ENCODE measurements around the gene QRFP. TPM values are rescaled to one million over a fixed set of nuclear protein-coding genes. Genes with fewer than 3 reads are reported as not detected.

QRFP gene
- polyA plus RNA-seq, 1 donor: 0.36 TPM

DNA sequence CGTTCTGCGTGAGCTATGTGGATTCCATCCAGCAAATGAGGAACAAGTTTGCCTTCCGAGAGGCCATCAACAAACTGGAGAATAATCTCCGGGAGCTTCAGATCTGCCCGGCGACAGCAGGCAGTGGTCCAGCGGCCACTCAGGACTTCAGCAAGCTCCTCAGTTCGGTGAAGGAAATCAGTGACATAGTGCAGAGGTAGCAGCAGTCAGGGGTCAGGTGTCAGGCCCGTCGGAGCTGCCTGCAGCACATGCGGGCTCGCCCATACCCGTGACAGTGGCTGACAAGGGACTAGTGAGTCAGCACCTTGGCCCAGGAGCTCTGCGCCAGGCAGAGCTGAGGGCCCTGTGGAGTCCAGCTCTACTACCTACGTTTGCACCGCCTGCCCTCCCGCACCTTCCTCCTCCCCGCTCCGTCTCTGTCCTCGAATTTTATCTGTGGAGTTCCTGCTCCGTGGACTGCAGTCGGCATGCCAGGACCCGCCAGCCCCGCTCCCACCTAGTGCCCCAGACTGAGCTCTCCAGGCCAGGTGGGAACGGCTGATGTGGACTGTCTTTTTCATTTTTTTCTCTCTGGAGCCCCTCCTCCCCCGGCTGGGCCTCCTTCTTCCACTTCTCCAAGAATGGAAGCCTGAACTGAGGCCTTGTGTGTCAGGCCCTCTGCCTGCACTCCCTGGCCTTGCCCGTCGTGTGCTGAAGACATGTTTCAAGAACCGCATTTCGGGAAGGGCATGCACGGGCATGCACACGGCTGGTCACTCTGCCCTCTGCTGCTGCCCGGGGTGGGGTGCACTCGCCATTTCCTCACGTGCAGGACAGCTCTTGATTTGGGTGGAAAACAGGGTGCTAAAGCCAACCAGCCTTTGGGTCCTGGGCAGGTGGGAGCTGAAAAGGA, 10.9 kb downstream of the QRFP start:
- Histone ChIP-seq H3K36me3 (ENCODE audit: control insufficient read depth, insufficient read depth, low read length) (peaks cover 84% of the 10 kb centered on the region), H3K27ac (ENCODE audit: low read length) (no peak overlapping the region), H3K9me3 (ENCODE audit: control insufficient read depth, low read depth, low read length) (no peaks in the 10 kb centered on the region), H3K4me1 (ENCODE audit: control insufficient read depth, insufficient read depth, low read length) (no peaks in the 10 kb centered on the region), H3K4me3 (ENCODE audit: low read length) (no peak overlapping the region), H3K27me3 (ENCODE audit: control insufficient read depth, insufficient read depth, low read length) (no peaks in the 10 kb centered on the region)
- WGBS (ENCODE audit: insufficient coverage, low lambda C conversion rate): 89% methylated on average over 8 of the region's 35 CpGs
- no peak for DNase-seq

DNA sequence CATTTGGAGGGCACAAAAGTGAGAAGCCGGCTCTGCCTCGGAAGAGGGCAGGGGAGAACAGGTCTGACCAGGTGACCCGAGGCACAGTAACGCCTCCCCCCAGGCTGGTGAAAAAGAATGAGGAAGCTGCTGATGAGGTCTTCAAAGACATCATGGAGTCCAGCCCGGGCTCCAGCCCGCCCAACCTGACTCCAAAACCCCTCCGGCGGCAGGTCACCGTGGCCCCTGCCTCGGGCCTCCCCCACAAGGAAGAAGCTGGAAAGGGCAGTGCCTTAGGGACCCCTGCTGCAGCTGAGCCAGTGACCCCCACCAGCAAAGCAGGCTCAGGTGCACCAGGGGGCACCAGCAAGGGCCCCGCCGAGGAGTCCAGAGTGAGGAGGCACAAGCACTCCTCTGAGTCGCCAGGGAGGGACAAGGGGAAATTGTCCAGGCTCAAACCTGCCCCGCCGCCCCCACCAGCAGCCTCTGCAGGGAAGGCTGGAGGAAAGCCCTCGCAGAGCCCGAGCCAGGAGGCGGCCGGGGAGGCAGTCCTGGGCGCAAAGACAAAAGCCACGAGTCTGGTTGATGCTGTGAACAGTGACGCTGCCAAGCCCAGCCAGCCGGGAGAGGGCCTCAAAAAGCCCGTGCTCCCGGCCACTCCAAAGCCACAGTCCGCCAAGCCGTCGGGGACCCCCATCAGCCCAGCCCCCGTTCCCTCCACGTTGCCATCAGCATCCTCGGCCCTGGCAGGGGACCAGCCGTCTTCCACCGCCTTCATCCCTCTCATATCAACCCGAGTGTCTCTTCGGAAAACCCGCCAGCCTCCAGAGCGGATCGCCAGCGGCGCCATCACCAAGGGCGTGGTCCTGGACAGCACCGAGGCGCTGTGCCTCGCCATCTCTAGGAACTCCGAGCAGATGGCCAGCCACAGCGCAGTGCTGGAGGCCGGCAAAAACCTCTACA, 11.8 kb downstream of the QRFP start:
- peaks cover 85% of the 10 kb centered on the region for H3K36me3 ChIP-seq (ENCODE audit: control insufficient read depth, insufficient read depth, low read length)
- no peak for DNase-seq
- 100% methylated on average over 1 of the region's 47 CpGs for WGBS (ENCODE audit: insufficient coverage, low lambda C conversion rate)

DNA sequence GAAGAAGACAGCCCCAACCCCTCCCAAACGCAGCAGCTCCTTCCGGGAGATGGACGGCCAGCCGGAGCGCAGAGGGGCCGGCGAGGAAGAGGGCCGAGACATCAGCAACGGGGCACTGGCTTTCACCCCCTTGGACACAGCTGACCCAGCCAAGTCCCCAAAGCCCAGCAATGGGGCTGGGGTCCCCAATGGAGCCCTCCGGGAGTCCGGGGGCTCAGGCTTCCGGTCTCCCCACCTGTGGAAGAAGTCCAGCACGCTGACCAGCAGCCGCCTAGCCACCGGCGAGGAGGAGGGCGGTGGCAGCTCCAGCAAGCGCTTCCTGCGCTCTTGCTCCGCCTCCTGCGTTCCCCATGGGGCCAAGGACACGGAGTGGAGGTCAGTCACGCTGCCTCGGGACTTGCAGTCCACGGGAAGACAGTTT, 12.5 kb downstream of the QRFP start:
- H3K27ac ChIP-seq (ENCODE audit: low read length): no peak overlapping the region
- H3K27me3 ChIP-seq (ENCODE audit: control insufficient read depth, insufficient read depth, low read length): no peaks in the 10 kb centered on the region
- WGBS (ENCODE audit: insufficient coverage, low lambda C conversion rate): no CpG with 5 or more reads among the region's 25 CpGs
- H3K36me3 ChIP-seq (ENCODE audit: control insufficient read depth, insufficient read depth, low read length): peaks cover 92% of the 10 kb centered on the region
- H3K4me3 ChIP-seq (ENCODE audit: low read length): no peak overlapping the region
- no peaks in the 10 kb centered on the region for H3K9me3 ChIP-seq (ENCODE audit: control insufficient read depth, low read depth, low read length)
- no peak for DNase-seq
- H3K4me1 ChIP-seq (ENCODE audit: control insufficient read depth, insufficient read depth, low read length): no peaks in the 10 kb centered on the region

More for the DNA sequence above, 11.8 kb downstream of the QRFP start:
- Histone ChIP-seq H3K4me3 (ENCODE audit: low read length) (no peak overlapping the region), H3K27ac (ENCODE audit: low read length) (no peak overlapping the region), H3K9me3 (ENCODE audit: control insufficient read depth, low read depth, low read length) (no peaks in the 10 kb centered on the region), H3K4me1 (ENCODE audit: control insufficient read depth, insufficient read depth, low read length) (no peaks in the 10 kb centered on the region), H3K27me3 (ENCODE audit: control insufficient read depth, insufficient read depth, low read length) (no peaks in the 10 kb centered on the region)

GRCh38 chr9:130883479-130883878, 13.1 kb downstream of the QRFP start:
- Histone ChIP-seq H3K36me3 (ENCODE audit: control insufficient read depth, insufficient read depth, low read length) (peaks cover 90% of the 10 kb centered on the region), H3K4me1 (ENCODE audit: control insufficient read depth, insufficient read depth, low read length) (no peaks in the 10 kb centered on the region), H3K27me3 (ENCODE audit: control insufficient read depth, insufficient read depth, low read length) (no peaks in the 10 kb centered on the region), H3K4me3 (ENCODE audit: low read length) (no peak overlapping the region), H3K9me3 (ENCODE audit: control insufficient read depth, low read depth, low read length) (no peaks in the 10 kb centered on the region), H3K27ac (ENCODE audit: low read length) (no peak overlapping the region)
- WGBS (ENCODE audit: insufficient coverage, low lambda C conversion rate): 100% methylated on average over 1 of the region's 5 CpGs
- no peak for DNase-seq

DNA sequence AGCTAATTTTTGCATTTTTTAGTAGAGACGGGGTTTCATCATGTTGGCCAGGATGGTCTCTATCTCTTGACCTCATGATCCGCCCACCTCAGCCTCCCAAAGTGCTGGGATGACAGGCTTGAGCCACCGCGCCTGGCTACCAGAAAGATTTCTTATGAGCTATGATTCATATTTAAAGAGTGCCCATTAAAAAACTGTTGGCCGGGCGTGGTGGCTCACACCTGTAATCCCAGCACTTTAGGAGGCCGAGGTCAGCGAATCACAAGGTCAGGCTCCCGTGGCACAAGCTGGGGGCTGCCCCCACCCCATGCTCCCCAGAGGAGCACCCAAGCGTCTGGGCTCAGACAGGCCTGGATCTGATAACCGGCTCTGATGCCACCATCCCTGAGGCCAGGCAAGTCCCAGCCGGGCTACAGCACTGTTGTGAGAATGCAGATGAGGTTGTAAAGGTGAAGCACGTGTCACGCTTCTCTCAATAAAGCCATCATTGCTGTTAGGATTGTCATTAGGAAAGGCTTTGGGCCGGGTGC, 13.9 kb downstream of the QRFP start:
- Histone ChIP-seq H3K4me3 (ENCODE audit: low read length) (no peak overlapping the region), H3K36me3 (ENCODE audit: control insufficient read depth, insufficient read depth, low read length) (peaks cover 88% of the 10 kb centered on the region)
- DNase-seq: no peak

DNA sequence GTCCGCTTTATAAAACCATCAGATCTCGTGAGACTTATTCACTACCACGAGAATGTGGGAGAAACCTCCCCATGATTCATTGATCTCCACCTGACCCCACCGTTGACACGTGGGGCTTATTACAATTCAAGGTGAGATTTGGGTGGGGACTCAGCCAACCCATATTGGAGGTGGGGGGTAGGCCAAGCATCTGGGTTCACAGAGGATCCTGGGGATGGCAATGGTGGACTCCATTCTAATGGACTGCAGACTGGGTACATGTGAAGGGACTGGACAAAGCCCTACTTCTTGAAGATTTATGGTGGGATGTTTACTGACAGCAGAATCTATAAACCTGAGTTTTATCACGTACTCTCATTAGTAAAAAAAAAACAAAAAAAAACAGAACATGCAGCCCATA, 15.1 kb downstream of the QRFP start:
- WGBS (ENCODE audit: insufficient coverage, low lambda C conversion rate): 100% methylated on average over 4 of the region's 6 CpGs

More for the DNA sequence above, 13.9 kb downstream of the QRFP start:
- no CpG with 5 or more reads among the region's 15 CpGs for WGBS (ENCODE audit: insufficient coverage, low lambda C conversion rate)
- Histone ChIP-seq H3K27ac (ENCODE audit: low read length) (no peak overlapping the region), H3K9me3 (ENCODE audit: control insufficient read depth, low read depth, low read length) (no peaks in the 10 kb centered on the region), H3K4me1 (ENCODE audit: control insufficient read depth, insufficient read depth, low read length) (no peaks in the 10 kb centered on the region), H3K27me3 (ENCODE audit: control insufficient read depth, insufficient read depth, low read length) (no peaks in the 10 kb centered on the region)

GRCh38 chr9:130880599-130881220, 15.9 kb downstream of the QRFP start:
- no CpG with 5 or more reads among the region's 16 CpGs for WGBS (ENCODE audit: insufficient coverage, low lambda C conversion rate)
- no peak for DNase-seq
- peaks cover 73% of the 10 kb centered on the region for H3K36me3 ChIP-seq (ENCODE audit: control insufficient read depth, insufficient read depth, low read length)
- H3K27ac ChIP-seq (ENCODE audit: low read length): no peak overlapping the region
- no peaks in the 10 kb centered on the region for H3K4me1 ChIP-seq (ENCODE audit: control insufficient read depth, insufficient read depth, low read length)
- H3K4me3 ChIP-seq (ENCODE audit: low read length): no peak overlapping the region
- H3K27me3 ChIP-seq (ENCODE audit: control insufficient read depth, insufficient read depth, low read length): no peaks in the 10 kb centered on the region
- H3K9me3 ChIP-seq (ENCODE audit: control insufficient read depth, low read depth, low read length): no peaks in the 10 kb centered on the region

More for the DNA sequence above, 15.1 kb downstream of the QRFP start:
- peaks cover 81% of the 10 kb centered on the region for H3K36me3 ChIP-seq (ENCODE audit: control insufficient read depth, insufficient read depth, low read length)
- no peaks in the 10 kb centered on the region for H3K27me3 ChIP-seq (ENCODE audit: control insufficient read depth, insufficient read depth, low read length)
- no peak overlapping the region for H3K4me3 ChIP-seq (ENCODE audit: low read length)
- no peak overlapping the region for H3K27ac ChIP-seq (ENCODE audit: low read length)
- H3K9me3 ChIP-seq (ENCODE audit: control insufficient read depth, low read depth, low read length): no peaks in the 10 kb centered on the region
- no peak for DNase-seq
- no peaks in the 10 kb centered on the region for H3K4me1 ChIP-seq (ENCODE audit: control insufficient read depth, insufficient read depth, low read length)

GRCh38 chr9:130879863-130880411, 16.7 kb downstream of the QRFP start:
- Histone ChIP-seq H3K9me3 (ENCODE audit: control insufficient read depth, low read depth, low read length) (no peaks in the 10 kb centered on the region), H3K27ac (ENCODE audit: low read length) (no peak overlapping the region), H3K4me1 (ENCODE audit: control insufficient read depth, insufficient read depth, low read length) (no peaks in the 10 kb centered on the region), H3K36me3 (ENCODE audit: control insufficient read depth, insufficient read depth, low read length) (peaks cover 70% of the 10 kb centered on the region), H3K27me3 (ENCODE audit: control insufficient read depth, insufficient read depth, low read length) (no peaks in the 10 kb centered on the region), H3K4me3 (ENCODE audit: low read length) (no peak overlapping the region)
- no CpG with 5 or more reads among the region's 9 CpGs for WGBS (ENCODE audit: insufficient coverage, low lambda C conversion rate)
- DNase-seq: no peak

- Histone ChIP-seq H3K27me3 (ENCODE audit: control insufficient read depth, insufficient read depth, low read length) (no peaks in the 10 kb centered on the region), H3K9me3 (ENCODE audit: control insufficient read depth, low read depth, low read length) (no peaks in the 10 kb centered on the region), H3K27ac (ENCODE audit: low read length) (no peak overlapping the region), H3K4me3 (ENCODE audit: low read length) (no peak overlapping the region), H3K36me3 (ENCODE audit: control insufficient read depth, insufficient read depth, low read length) (peaks cover 70% of the 10 kb centered on the region), H3K4me1 (ENCODE audit: control insufficient read depth, insufficient read depth, low read length) (no peaks in the 10 kb centered on the region)
- no CpG with 5 or more reads among the region's 6 CpGs for WGBS (ENCODE audit: insufficient coverage, low lambda C conversion rate)
- DNase-seq: no peak
Observed at GRCh38 chr9:130878295-130878694, 18.3 kb downstream of the QRFP start.
